HEK293 (cell line): ENCODE measurements around the gene GMDS.

Experiments used
- CTCF ChIP-seq: fragments of 450-650 bp; formaldehyde crosslinking; IDR thresholded peaks from 2 replicates; pipeline ENCODE4 v1.5.1; 2016; ENCODE audit warnings: missing biosample characterization, missing genetic modification characterization
- ZFP41 ChIP-seq: fragments of 450-650 bp; formaldehyde crosslinking; IDR thresholded peaks from 2 replicates; pipeline ENCODE4 v1.5.1; 2016; ENCODE audit warnings: missing biosample characterization, missing genetic modification characterization, borderline replicate concordance
- ZNF146 ChIP-seq: fragments of 450-650 bp; formaldehyde crosslinking; IDR thresholded peaks from 2 replicates; pipeline ENCODE4 v1.5.1; 2016; ENCODE audit warnings: missing biosample characterization, missing genetic modification characterization
- ZNF26 ChIP-seq: fragments of 450-650 bp; formaldehyde crosslinking; IDR thresholded peaks from 2 replicates; pipeline ENCODE4 v1.5.1; 2016; ENCODE audit warnings: missing biosample characterization, missing genetic modification characterization
- ZNF274 ChIP-seq, 2 experiments: fragments of 200-500 bp in 1 of 2; fragments of 450-650 bp in 1 of 2; sonication (Bioruptor generic) in 1 of 2; formaldehyde crosslinking in 1 of 2; IDR thresholded peaks; 2 replicates each; pipeline versions ENCODE4 v1.5.1 to v1.6.1; 2014 to 2016; ENCODE audit warnings: borderline replicate concordance in 1 of 2, inconsistent platforms in 1 of 2, low read length in 1 of 2, missing biosample characterization in 1 of 2, missing genetic modification characterization in 1 of 2
- ZNF423 ChIP-seq: fragments of 450-650 bp; formaldehyde crosslinking; IDR thresholded peaks from 2 replicates; pipeline ENCODE4 v1.5.1; 2016; ENCODE audit warnings: missing biosample characterization, missing genetic modification characterization
- ZNF48 ChIP-seq: fragments of 450-650 bp; formaldehyde crosslinking; IDR thresholded peaks from 2 replicates; pipeline ENCODE4 v1.5.1; 2016; ENCODE audit warnings: missing biosample characterization, missing genetic modification characterization
- TF ChIP-seq, protein P1 (sequence below): fragments of 450-650 bp; formaldehyde crosslinking; IDR thresholded peaks from 2 replicates; pipeline ENCODE4 v1.5.1; 2016; ENCODE audit warnings: missing biosample characterization, missing genetic modification characterization, low read depth
- TF ChIP-seq, protein P2 (sequence below): fragments of 450-650 bp; formaldehyde crosslinking; IDR thresholded peaks from 2 replicates; pipeline ENCODE4 v1.5.1; 2017; ENCODE audit warnings: missing biosample characterization, mild to moderate bottlenecking, missing genetic modification characterization, moderate library complexity

DNA sequence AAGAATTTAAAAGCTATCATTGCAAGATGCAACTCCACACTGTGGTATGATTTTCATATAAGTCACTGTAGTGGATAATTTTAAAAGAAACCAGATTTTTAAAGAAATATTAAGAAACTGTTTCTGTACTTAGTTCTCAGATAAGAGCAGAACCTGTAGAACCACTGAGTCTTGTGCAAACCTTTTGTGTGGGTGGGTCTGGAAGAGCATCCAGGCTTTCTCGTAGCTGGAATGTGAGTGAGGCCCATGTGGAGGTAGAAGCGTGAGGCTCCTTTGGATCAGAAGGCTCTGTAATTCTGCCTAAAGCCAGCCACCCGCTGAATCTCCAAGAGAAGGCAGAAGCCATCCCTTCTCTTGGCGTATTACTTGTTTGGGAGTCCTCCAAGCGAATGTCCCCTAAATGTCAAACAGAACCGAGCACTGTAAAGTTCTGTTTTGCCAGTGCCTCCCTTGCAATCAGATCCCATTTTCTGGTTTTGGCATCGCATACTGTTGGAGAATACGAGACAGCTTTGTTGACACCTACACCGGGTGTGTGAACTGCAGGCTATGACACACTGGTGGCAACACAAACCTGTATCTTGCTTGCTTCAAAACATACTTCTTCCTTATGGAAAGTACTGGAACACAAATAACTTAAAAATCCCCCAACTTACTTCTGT is 447.0 kb downstream of the GMDS start:
- TF ChIP-seq ZNF26 (tag by site-specific recombination) (no peak), CTCF (tag by site-specific recombination) (no peak), ZNF274 (IDR thresholded peaks at IDR 0.05; ENCODE audit: low read length) (no peak), ZNF274 (tag by site-specific recombination; IDR thresholded peaks at IDR 0.05; ENCODE audit: borderline replicate concordance) (no peak), ZFP41 (no peak), ZNF423 (tag by site-specific recombination) (no peak), ZNF146 (tag by site-specific recombination) (no peak), ZNF48 (tag by site-specific recombination) (no peak)
- TF ChIP-seq, protein P1, sequence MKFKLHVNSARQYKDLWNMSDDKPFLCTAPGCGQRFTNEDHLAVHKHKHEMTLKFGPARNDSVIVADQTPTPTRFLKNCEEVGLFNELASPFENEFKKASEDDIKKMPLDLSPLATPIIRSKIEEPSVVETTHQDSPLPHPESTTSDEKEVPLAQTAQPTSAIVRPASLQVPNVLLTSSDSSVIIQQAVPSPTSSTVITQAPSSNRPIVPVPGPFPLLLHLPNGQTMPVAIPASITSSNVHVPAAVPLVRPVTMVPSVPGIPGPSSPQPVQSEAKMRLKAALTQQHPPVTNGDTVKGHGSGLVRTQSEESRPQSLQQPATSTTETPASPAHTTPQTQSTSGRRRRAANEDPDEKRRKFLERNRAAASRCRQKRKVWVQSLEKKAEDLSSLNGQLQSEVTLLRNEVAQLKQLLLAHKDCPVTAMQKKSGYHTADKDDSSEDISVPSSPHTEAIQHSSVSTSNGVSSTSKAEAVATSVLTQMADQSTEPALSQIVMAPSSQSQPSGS (tag by site-specific recombination) = no peak
- TF ChIP-seq, protein P2, sequence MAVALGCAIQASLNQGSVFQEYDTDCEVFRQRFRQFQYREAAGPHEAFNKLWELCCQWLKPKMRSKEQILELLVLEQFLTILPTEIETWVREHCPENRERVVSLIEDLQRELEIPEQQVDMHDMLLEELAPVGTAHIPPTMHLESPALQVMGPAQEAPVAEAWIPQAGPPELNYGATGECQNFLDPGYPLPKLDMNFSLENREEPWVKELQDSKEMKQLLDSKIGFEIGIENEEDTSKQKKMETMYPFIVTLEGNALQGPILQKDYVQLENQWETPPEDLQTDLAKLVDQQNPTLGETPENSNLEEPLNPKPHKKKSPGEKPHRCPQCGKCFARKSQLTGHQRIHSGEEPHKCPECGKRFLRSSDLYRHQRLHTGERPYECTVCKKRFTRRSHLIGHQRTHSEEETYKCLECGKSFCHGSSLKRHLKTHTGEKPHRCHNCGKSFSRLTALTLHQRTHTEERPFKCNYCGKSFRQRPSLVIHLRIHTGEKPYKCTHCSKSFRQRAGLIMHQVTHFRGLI (tag by site-specific recombination) = no peak
